ENCODE data around the gene KIFAP3.

- TF ChIP-seq POLR2A (IDR thresholded peaks at IDR 0.05; ENCODE audit: low read length) (no peak), GATA1 (IDR thresholded peaks at IDR 0.05; ENCODE audit: low read depth, low read length) (no peak)
These were observed 64.9 kb downstream of the KIFAP3 start for GRCh38 chr1:170009551-170009950.

Measured in erythroblast (primary cell).